Fibroblast of skin of right biceps (primary cell): ENCODE results near the gene OTUD1.

Experiments
- DNase-seq: peaks from one replicate; pipeline ENCODE4 v3.0.0-alpha.2; 2013

Gene OTUD1

GRCh38 chr10:23469596-23470237 lies 30.8 kb downstream of the OTUD1 start:
- no peak for DNase-seq

- no peak for DNase-seq
Observed at GRCh38 chr10:23472181-23472580, 33.3 kb downstream of the OTUD1 start.

- DNase-seq, result no peak
Observed at GRCh38 chr10:23474081-23474480, 35.2 kb downstream of the OTUD1 start.

- no peak for DNase-seq
Observed at GRCh38 chr10:23474626-23475025, 35.8 kb downstream of the OTUD1 start.

- DNase-seq, result no peak
Observed at GRCh38 chr10:23478570-23478969, 39.7 kb downstream of the OTUD1 start.

- DNase-seq, result no peak
Observed at GRCh38 chr10:23479798-23480473, 41.1 kb downstream of the OTUD1 start.

GRCh38 chr10:23481363-23481961 lies 42.6 kb downstream of the OTUD1 start:
- DNase-seq, result no peak

GRCh38 chr10:23490115-23490514 lies 51.2 kb downstream of the OTUD1 start:
- no peak for DNase-seq
